WERI-Rb-1 (cell line): ENCODE data around the gene RPS6KA4.

Source experiments
- DNase-seq: peaks from one replicate; pipeline ENCODE4 v3.0.0-alpha.2; 2020
- H3K27ac ChIP-seq: fragments of 250-450 bp; sonication (Bioruptor Pico); 2 replicates; pipeline ENCODE4 v1.5.1; 2020; ENCODE audit warnings: mild to moderate bottlenecking, moderate library complexity
- H3K27me3 ChIP-seq: fragments of 250-450 bp; sonication (Bioruptor Pico); 2 replicates; pipeline ENCODE4 v1.5.1; 2021; ENCODE audit warnings: mild to moderate bottlenecking, low read depth, moderate library complexity; ENCODE audit not compliant: insufficient read depth, severe bottlenecking
- H3K36me3 ChIP-seq: fragments of 250-450 bp; sonication (Bioruptor Pico); 2 replicates; pipeline ENCODE4 v1.5.1; 2020; ENCODE audit warnings: mild to moderate bottlenecking, moderate library complexity
- H3K4me3 ChIP-seq: 2 replicates; pipeline ENCODE4 v1.5.1; 2011; ENCODE audit warnings: low read depth, mild to moderate bottlenecking, control low read depth, low read length
- H3K9me3 ChIP-seq: fragments of 250-450 bp; sonication (Bioruptor Pico); 2 replicates; pipeline ENCODE4 v1.5.1; 2021; ENCODE audit warnings: mild to moderate bottlenecking, moderate library complexity; ENCODE audit not compliant: severe bottlenecking
- TF ChIP-seq, protein P1 (sequence below): IDR thresholded peaks from 2 replicates; pipeline ENCODE4 v1.5.1; 2011; ENCODE audit warnings: low read depth, mild to moderate bottlenecking, control low read depth, inconsistent platforms, low read length

Gene RPS6KA4

DNA sequence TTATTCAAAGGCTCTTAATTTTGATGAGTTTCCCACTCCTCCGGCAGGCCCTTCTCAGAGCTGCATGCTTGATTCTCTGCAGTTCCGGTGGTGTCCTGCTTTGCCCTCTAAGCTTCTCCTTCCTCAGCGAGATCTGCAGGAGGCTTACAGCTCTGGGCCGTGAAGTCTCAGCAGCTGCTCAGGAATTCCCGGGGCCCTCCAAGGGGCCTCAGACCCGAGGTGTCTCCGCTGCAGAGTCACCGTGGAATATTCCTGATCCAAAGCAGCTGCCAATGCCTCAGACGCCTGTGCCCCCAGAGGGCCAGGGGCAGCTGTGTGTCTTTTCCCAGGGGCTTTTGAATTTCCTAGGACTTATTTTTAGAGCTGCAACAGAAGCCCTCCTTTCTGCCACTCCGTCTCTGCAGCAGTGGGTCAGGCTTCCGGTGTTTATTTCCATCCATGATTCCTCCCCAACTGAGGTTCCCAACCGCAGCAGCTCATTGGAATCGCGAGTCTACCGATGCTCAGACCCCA is 37.2 kb downstream of the RPS6KA4 start:
- no peaks in the 10 kb centered on the region for H3K27me3 ChIP-seq
- H3K27ac ChIP-seq = peak overlapping the region; percentile 66
- H3K4me3 ChIP-seq = peak overlapping the region; percentile 25
- H3K9me3 ChIP-seq = no peaks in the 10 kb centered on the region
- TF ChIP-seq, protein P1, sequence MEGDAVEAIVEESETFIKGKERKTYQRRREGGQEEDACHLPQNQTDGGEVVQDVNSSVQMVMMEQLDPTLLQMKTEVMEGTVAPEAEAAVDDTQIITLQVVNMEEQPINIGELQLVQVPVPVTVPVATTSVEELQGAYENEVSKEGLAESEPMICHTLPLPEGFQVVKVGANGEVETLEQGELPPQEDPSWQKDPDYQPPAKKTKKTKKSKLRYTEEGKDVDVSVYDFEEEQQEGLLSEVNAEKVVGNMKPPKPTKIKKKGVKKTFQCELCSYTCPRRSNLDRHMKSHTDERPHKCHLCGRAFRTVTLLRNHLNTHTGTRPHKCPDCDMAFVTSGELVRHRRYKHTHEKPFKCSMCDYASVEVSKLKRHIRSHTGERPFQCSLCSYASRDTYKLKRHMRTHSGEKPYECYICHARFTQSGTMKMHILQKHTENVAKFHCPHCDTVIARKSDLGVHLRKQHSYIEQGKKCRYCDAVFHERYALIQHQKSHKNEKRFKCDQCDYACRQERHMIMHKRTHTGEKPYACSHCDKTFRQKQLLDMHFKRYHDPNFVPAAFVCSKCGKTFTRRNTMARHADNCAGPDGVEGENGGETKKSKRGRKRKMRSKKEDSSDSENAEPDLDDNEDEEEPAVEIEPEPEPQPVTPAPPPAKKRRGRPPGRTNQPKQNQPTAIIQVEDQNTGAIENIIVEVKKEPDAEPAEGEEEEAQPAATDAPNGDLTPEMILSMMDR = no peak
- H3K36me3 ChIP-seq = no peaks in the 10 kb centered on the region
- peak; percentile 93 for DNase-seq

DNA sequence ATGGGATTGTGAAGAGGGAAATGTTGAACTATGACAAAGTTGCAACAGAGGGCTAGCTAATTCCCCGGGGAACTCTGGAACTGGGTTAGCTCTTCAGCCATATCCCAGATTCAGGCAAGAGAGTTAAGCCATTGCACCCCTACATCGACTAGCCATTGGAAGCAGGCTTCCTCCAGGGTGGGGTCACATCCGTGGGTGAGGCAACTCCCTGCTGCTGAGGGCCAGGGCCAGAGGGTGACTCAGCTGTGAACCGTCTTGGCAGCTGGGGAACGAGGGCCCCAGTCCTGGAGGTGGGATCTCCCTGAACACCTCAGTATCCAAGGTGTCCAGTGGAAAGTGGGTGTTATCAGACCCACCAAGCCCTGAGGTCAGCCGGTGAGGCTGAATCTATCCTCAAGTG is 41.1 kb downstream of the RPS6KA4 start:
- TF ChIP-seq, protein P1 = no peak
- Histone ChIP-seq H3K36me3 (no peaks in the 10 kb centered on the region), H3K27me3 (no peaks in the 10 kb centered on the region)

DNA sequence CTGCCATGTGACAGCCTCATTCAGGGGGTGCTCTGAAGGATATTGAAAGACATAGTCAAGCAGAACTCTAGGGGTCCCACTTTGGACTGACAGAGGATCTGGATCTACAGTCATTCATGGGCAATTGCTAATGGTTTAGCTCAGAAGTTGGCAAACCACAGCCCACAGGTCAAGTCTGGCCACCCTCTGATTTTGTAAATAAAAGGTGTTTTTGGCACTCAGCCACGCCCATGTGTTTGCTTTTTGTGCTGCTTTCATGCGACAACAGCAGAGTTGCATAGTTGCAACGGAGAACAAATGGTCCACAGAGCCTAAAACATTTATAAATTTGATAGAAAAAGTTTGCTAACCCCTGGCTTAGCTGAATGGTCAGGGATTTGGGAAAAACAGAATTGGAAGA is 41.7 kb downstream of the RPS6KA4 start:
- no peaks in the 10 kb centered on the region for H3K27me3 ChIP-seq
- no peaks in the 10 kb centered on the region for H3K36me3 ChIP-seq
- TF ChIP-seq, protein P1 = no peak
- H3K27ac ChIP-seq = no peak overlapping the region
- no peaks in the 10 kb centered on the region for H3K9me3 ChIP-seq
- no peak for DNase-seq
- H3K4me3 ChIP-seq = no peak overlapping the region

More for the DNA sequence above, 41.1 kb downstream of the RPS6KA4 start:
- no peak for DNase-seq
- Histone ChIP-seq H3K9me3 (no peaks in the 10 kb centered on the region), H3K4me3 (no peak overlapping the region), H3K27ac (no peak overlapping the region)

DNA sequence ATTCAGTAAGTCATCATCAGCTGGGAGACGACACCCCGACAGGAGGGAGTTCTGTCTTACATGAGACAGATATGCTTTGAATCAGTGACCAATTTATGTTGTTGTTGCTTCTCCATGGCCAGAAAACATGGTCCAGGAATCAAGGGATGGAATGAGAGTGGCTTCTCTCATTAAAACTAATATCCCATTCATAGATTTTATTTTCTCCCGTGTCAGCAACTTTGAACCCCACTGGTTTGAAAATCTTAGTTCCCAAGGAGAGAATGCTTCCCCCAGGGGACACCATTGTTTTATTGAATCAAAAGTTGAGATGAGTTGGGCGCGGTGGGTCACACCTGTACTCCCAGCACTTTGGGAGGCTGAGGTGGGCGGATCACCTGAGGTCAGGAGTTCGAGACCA is 42.8 kb downstream of the RPS6KA4 start:
- TF ChIP-seq, protein P1 = no peak
- Histone ChIP-seq H3K4me3 (no peak overlapping the region), H3K27ac (no peak overlapping the region), H3K27me3 (no peaks in the 10 kb centered on the region), H3K9me3 (no peaks in the 10 kb centered on the region), H3K36me3 (no peaks in the 10 kb centered on the region)
- no peak for DNase-seq

DNA sequence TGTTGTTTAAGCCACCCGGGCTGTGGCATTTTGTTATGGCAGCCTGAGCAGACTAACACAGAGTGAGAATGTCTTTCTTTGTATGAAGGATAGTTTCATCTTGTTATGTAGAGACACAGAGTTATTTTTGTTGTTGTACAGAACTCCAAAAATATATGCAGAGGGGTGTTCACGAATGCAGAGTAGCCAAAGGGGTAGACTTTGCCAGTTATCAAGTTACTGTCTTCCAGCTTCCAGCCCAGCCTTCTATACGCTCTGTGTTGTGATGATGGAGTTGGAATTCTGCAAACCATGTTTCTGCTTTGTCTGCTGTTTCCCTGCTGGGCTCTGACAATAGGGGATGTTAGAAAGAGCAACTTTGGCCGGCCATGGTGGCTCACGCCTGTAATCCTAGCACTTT is 44.1 kb downstream of the RPS6KA4 start:
- no peaks in the 10 kb centered on the region for H3K27me3 ChIP-seq
- DNase-seq = no peak
- no peak overlapping the region for H3K27ac ChIP-seq

More for the DNA sequence above, 44.1 kb downstream of the RPS6KA4 start:
- no peak overlapping the region for H3K4me3 ChIP-seq
- TF ChIP-seq, protein P1 = no peak
- H3K9me3 ChIP-seq = no peaks in the 10 kb centered on the region
- H3K36me3 ChIP-seq = no peaks in the 10 kb centered on the region
